OCI-LY3 (cell line): ENCODE data around the gene NRXN3.

Experiments
- H2AFZ ChIP-seq: fragments of 200-600, 300-600 bp; shearing (Covaris generic); 2 replicates; pipeline ENCODE4 v1.6.0; 2014; ENCODE audit warnings: antibody characterized with exemption, low read depth, low read length
- H3K27ac ChIP-seq: fragments of 200-600, 300-600 bp; sonication (generic); 2 replicates; pipeline ENCODE4 v1.5.1; 2014; ENCODE audit warnings: mild to moderate bottlenecking, low read length, moderate library complexity, mixed read lengths
- H3K27me3 ChIP-seq: fragments of 200-600, 300-600 bp; sonication (generic); 2 replicates; pipeline ENCODE4 v1.6.1; 2014; ENCODE audit warnings: low read depth, low read length, mixed read lengths
- H3K36me3 ChIP-seq: fragments of 200-600, 300-600 bp; sonication (generic); replicated peaks from 2 replicates; pipeline ENCODE3; 2014; ENCODE audit warnings: low read depth, low read length, mixed read lengths
- H3K4me1 ChIP-seq: fragments of 300-600, 200-600 bp; sonication (generic); 2 replicates; pipeline ENCODE4 v1.6.1; 2014; ENCODE audit warnings: low read length, mixed read lengths
- H3K4me2 ChIP-seq: fragments of 200-600, 300-600 bp; sonication (generic); 2 replicates; pipeline ENCODE4 v1.6.1; 2014; ENCODE audit warnings: low read length, mixed read lengths
- H3K4me3 ChIP-seq: fragments of 300-600, 200-600 bp; sonication (generic); 2 replicates; pipeline ENCODE4 v1.5.1; 2014; ENCODE audit warnings: antibody characterized with exemption, mild to moderate bottlenecking, low read length, moderate library complexity
- H3K79me2 ChIP-seq: fragments of 300-600, 200-600 bp; shearing (Covaris generic); 2 replicates; pipeline ENCODE4 v1.6.1; 2014; ENCODE audit warnings: mild to moderate bottlenecking, low read length, mixed read lengths
- H3K9ac ChIP-seq: fragments of 300-600, 200-600 bp; shearing (Covaris generic); 2 replicates; pipeline ENCODE4 v1.6.0; 2014; ENCODE audit warnings: mild to moderate bottlenecking, low read length, moderate library complexity
- H3K9me3 ChIP-seq: fragments of 200-600, 300-600 bp; shearing (Covaris generic); 2 replicates; pipeline ENCODE4 v1.6.1; 2014; ENCODE audit warnings: low read length, mixed read lengths; ENCODE audit not compliant: insufficient read depth
- H4K20me1 ChIP-seq: fragments of 200-600, 300-600 bp; sonication (generic); 2 replicates; pipeline ENCODE4 v1.6.1; 2016; ENCODE audit warnings: low read length, mixed read lengths; ENCODE audit not compliant: insufficient read depth
- EZH2phosphoT487 ChIP-seq: fragments of 200-600 bp; shearing (Covaris generic); IDR thresholded peaks from 2 replicates; pipeline ENCODE4 v1.6.1; 2018; ENCODE audit warnings: antibody characterized with exemption, mixed run types, low read depth
- TF ChIP-seq, protein P1 (sequence below): fragments of 200-600, 300-600 bp; sonication (generic); IDR thresholded peaks from 2 replicates; pipeline ENCODE4 v1.5.1; 2014; ENCODE audit warnings: antibody characterized with exemption, low read length, low read depth

The NRXN3 gene

DNA sequence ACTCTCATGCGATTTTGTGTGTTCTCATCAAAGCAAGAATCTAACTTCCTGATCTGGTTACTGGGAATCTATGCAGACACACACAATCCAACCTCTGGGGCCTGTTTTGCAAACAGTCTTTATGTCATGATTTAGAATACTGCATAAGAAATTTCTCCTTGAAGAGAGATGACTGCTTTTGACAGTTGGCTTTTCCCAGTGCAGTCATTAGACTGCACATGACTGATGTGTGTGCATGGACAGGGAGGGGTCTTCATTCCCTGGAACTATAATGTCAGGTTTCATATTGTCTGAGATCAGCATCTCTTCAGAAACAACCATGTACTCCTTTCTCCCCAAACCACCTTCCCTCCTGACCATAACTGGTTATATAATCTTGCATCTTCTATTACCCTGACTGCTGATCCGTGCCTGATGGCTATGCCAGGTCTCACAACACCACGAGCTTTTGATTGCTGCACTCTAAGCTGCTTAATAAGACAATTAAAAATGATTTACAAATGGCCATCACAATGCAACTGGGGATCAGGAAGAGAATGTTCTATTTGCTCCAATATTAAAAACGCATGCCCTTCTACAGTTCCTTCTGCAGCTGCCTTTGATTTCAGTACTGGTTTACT is 995.4 kb downstream of the NRXN3 start:
- no peak overlapping the region for H3K4me2 ChIP-seq

DNA sequence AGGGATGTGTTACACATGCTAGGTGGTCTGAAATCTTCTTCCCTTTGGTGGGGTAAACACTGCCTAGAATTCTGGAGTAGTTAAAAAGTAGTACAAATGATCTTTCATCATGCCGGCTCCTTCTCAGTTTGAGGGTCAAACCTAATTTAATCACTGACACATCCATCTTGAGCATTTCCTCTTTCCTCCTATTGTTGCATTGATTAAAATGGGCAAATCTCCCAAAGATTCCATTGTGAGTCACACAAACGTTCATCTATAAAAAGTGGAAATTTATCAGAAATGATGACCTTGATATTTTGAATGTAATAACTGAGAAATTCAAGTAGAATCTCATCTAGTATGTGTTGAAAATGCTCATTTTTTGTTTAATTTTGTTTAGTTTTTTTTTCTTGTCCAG is 996.0 kb downstream of the NRXN3 start:
- no peaks in the 10 kb centered on the region for H4K20me1 ChIP-seq
- no peaks in the 10 kb centered on the region for H3K4me1 ChIP-seq
- H3K9ac ChIP-seq: no peak overlapping the region
- no peaks in the 10 kb centered on the region for H3K27me3 ChIP-seq
- H3K9me3 ChIP-seq: no peaks in the 10 kb centered on the region
- no peak overlapping the region for H2AFZ ChIP-seq
- H3K36me3 ChIP-seq: no peaks in the 10 kb centered on the region
- no peak overlapping the region for H3K4me2 ChIP-seq
- no peak overlapping the region for H3K4me3 ChIP-seq
- H3K79me2 ChIP-seq: no peaks in the 10 kb centered on the region
- H3K27ac ChIP-seq: no peak overlapping the region
- no peak for TF ChIP-seq EZH2phosphoT487
- TF ChIP-seq, protein P1, sequence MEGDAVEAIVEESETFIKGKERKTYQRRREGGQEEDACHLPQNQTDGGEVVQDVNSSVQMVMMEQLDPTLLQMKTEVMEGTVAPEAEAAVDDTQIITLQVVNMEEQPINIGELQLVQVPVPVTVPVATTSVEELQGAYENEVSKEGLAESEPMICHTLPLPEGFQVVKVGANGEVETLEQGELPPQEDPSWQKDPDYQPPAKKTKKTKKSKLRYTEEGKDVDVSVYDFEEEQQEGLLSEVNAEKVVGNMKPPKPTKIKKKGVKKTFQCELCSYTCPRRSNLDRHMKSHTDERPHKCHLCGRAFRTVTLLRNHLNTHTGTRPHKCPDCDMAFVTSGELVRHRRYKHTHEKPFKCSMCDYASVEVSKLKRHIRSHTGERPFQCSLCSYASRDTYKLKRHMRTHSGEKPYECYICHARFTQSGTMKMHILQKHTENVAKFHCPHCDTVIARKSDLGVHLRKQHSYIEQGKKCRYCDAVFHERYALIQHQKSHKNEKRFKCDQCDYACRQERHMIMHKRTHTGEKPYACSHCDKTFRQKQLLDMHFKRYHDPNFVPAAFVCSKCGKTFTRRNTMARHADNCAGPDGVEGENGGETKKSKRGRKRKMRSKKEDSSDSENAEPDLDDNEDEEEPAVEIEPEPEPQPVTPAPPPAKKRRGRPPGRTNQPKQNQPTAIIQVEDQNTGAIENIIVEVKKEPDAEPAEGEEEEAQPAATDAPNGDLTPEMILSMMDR: no peak

More for the DNA sequence above, 995.4 kb downstream of the NRXN3 start:
- H3K79me2 ChIP-seq: no peaks in the 10 kb centered on the region
- no peaks in the 10 kb centered on the region for H4K20me1 ChIP-seq
- no peaks in the 10 kb centered on the region for H3K4me1 ChIP-seq
- H3K36me3 ChIP-seq: no peaks in the 10 kb centered on the region
- H3K9ac ChIP-seq: no peak overlapping the region
- no peak overlapping the region for H3K4me3 ChIP-seq
- H3K27me3 ChIP-seq: no peaks in the 10 kb centered on the region
- TF ChIP-seq, protein P1: no peak
- TF ChIP-seq EZH2phosphoT487: no peak
- no peak overlapping the region for H2AFZ ChIP-seq
- H3K27ac ChIP-seq: no peak overlapping the region
- no peaks in the 10 kb centered on the region for H3K9me3 ChIP-seq

DNA sequence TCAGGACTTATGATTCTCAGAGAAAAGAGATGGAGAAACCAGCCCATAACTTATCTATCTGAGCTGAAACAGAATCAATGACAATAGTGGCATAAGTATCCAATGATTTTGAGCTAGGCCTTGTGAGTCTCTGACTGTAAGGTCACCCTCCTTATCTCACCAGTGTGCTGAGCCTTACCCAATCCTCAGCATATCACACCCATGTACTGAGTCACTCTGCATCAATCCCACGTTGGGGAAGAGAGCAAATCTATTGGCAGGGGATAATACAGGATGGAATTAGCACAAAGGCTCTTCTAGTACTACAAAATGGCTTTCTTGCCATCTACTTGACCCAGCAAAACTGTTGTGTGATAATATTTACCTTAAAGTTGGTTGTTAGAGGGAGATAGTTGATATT is 997.8 kb downstream of the NRXN3 start:
- Histone ChIP-seq H3K9me3 (no peaks in the 10 kb centered on the region), H3K9ac (no peak overlapping the region), H3K79me2 (no peaks in the 10 kb centered on the region), H3K4me2 (no peak overlapping the region), H3K27me3 (no peaks in the 10 kb centered on the region), H3K36me3 (no peaks in the 10 kb centered on the region), H3K27ac (no peak overlapping the region), H4K20me1 (no peaks in the 10 kb centered on the region), H2AFZ (no peak overlapping the region), H3K4me1 (no peaks in the 10 kb centered on the region), H3K4me3 (no peak overlapping the region)
- no peak for TF ChIP-seq EZH2phosphoT487
- TF ChIP-seq, protein P1: no peak

DNA sequence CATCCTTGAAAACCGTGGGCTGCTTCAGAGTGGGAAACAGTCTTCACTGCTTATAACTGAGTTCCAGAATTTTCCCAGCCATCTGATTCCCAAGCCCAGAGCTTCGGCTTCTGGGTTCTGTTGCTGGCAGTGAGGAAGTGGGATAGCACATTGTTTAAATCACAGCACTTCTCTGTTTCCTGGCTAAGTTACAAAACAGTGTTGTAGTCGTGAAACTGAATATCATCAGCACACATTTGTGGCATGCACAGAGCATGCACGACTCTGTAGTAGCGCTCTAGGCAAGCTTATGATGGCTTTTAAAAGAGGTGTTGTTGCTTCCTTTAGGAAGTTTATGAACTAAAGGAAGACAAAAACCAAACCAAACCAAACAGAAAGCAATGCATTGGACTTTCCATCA is 1005.5 kb downstream of the NRXN3 start:
- Histone ChIP-seq H3K9me3 (no peaks in the 10 kb centered on the region), H3K9ac (no peak overlapping the region), H3K27me3 (no peaks in the 10 kb centered on the region), H3K36me3 (no peaks in the 10 kb centered on the region), H4K20me1 (no peaks in the 10 kb centered on the region), H3K4me2 (no peak overlapping the region), H3K4me3 (no peak overlapping the region), H3K27ac (no peak overlapping the region), H2AFZ (no peak overlapping the region), H3K79me2 (no peaks in the 10 kb centered on the region), H3K4me1 (no peaks in the 10 kb centered on the region)
- no peak for TF ChIP-seq EZH2phosphoT487
- TF ChIP-seq, protein P1: no peak
